Naive thymus-derived CD4-positive, alpha-beta T cell (primary cell): ENCODE data around the gene F13A1. TPM values are rescaled to one million over a fixed set of nuclear protein-coding genes. Genes with fewer than 3 reads are reported as not detected.

ENCODE experiments used
- ATAC-seq: fragments of 150-1000 bp; cut with Tn5 transposase; 2 replicates; pipeline ENCODE4 v1.10.0; 2021; ENCODE audit warnings: mild to moderate bottlenecking, moderate library complexity
- CTCF ChIA-PET: fragments of 350-600 bp; sonication (Branson Sonifier 250); formaldehyde crosslinking; loops from one replicate; lab custom pipeline; 2021; ENCODE audit warnings: antibody characterized with exemption; lab: Charles Lee
- POLR2A ChIA-PET: fragments of 350-600 bp; sonication (Branson Sonifier 250); formaldehyde crosslinking; loops from one replicate; lab custom pipeline; 2021; ENCODE audit warnings: antibody characterized with exemption, inconsistent platforms; lab: Charles Lee
- DNase-seq, 9 donors: peaks; one replicate each; pipeline versions ENCODE4 v3.0.0 to v3.0.0-alpha.2; 2020 to 2022; ENCODE audit warnings: mixed read lengths in 1 of 9
- H3K27ac ChIP-seq: one replicate; pipeline ENCODE4 v1.7.0; 2013; ENCODE audit warnings: mild to moderate bottlenecking, low read depth, low read length, moderate library complexity
- H3K27me3 ChIP-seq, 2 donors: one replicate each; pipeline ENCODE4 v1.7.0; 2013; ENCODE audit warnings: low read length in 2 of 2, mild to moderate bottlenecking in 2 of 2, moderate library complexity in 2 of 2; ENCODE audit not compliant: control insufficient read depth in 2 of 2, insufficient read depth in 2 of 2
- H3K36me3 ChIP-seq, 3 experiments: 1 replicate in 2 of 3; 2 replicates in 1 of 3; pipeline ENCODE4 v1.7.0; 2013; ENCODE audit warnings: low read length in 3 of 3, mild to moderate bottlenecking in 3 of 3, moderate library complexity in 1 of 3; ENCODE audit not compliant: insufficient read depth in 3 of 3, control insufficient read depth in 2 of 3
- H3K4me1 ChIP-seq, 2 donors: one replicate each; pipeline ENCODE4 v1.7.0; 2013; ENCODE audit warnings: low read length in 2 of 2, mild to moderate bottlenecking in 2 of 2, moderate library complexity in 1 of 2; ENCODE audit not compliant: control insufficient read depth in 2 of 2, insufficient read depth in 2 of 2
- H3K4me3 ChIP-seq: 2 replicates; pipeline ENCODE4 v1.7.0; 2013; ENCODE audit warnings: mild to moderate bottlenecking, low read length
- H3K9me3 ChIP-seq, 3 experiments: 1 replicate in 2 of 3; 2 replicates in 1 of 3; pipeline ENCODE4 v1.7.0; 2013; ENCODE audit warnings: low read length in 3 of 3; ENCODE audit not compliant: control insufficient read depth in 2 of 3
- H3K27ac Mint-ChIP-seq, 9 donors: one replicate each; pipeline ENCODE4 v1.8.0; 2020 to 2022; ENCODE audit warnings: mixed read lengths in 9 of 9, mild to moderate bottlenecking in 8 of 9, moderate library complexity in 5 of 9, inconsistent platforms in 2 of 9
- H3K27me3 Mint-ChIP-seq, 5 donors: one replicate each; pipeline ENCODE4 v1.8.0; 2021 to 2022; ENCODE audit warnings: mixed read lengths in 5 of 5, mild to moderate bottlenecking in 1 of 5
- H3K36me3 Mint-ChIP-seq, 5 donors: one replicate each; pipeline ENCODE4 v1.8.0; 2020 to 2022; ENCODE audit warnings: mixed read lengths in 5 of 5, mild to moderate bottlenecking in 3 of 5, inconsistent platforms in 1 of 5
- H3K4me1 Mint-ChIP-seq, 7 donors: one replicate each; pipeline ENCODE4 v1.8.0; 2020 to 2022; ENCODE audit warnings: mixed read lengths in 7 of 7, mild to moderate bottlenecking in 3 of 7, inconsistent platforms in 1 of 7
- H3K4me3 Mint-ChIP-seq, 10 donors: one replicate each; pipeline ENCODE4 v1.8.0; 2020 to 2022; ENCODE audit warnings: mild to moderate bottlenecking in 10 of 10, mixed read lengths in 10 of 10, moderate library complexity in 6 of 10, inconsistent platforms in 2 of 10
- H3K9me3 Mint-ChIP-seq, 11 donors: one replicate each; pipeline ENCODE4 v1.8.0; 2020 to 2022; ENCODE audit warnings: mixed read lengths in 11 of 11, mild to moderate bottlenecking in 4 of 11, inconsistent platforms in 1 of 11, moderate library complexity in 1 of 11
- intact Hi-C, 2 donors: fragments of 100-400 bp; cut with micrococcal nuclease; formaldehyde crosslinking; loops; one replicate each; pipeline ENCODE4 v1.15.1; 2023
- polyA plus RNA-seq, 2 donors: library from polyadenylated mRNA; unstranded; fragments of 300-500 nt; fragmentation: Illumina TruSeq; gene quantifications; one replicate each; pipeline ENCODE4 v1.2.3, GENCODE V29; 2021
- total RNA-seq, 6 experiments: library from RNA in 5 of 6; stranded (reverse) in 5 of 6; gene quantifications; 1 replicate in 5 of 6; 2 replicates in 1 of 6; pipeline ENCODE4 v1.2.3 and lab custom pipeline; 2021 to 2026

Gene F13A1
- total and polyA plus RNA-seq, 7 experiments from 2014 or later = 0.04 to 42.2 (median 3.0) TPM; not detected in 1

DNA sequence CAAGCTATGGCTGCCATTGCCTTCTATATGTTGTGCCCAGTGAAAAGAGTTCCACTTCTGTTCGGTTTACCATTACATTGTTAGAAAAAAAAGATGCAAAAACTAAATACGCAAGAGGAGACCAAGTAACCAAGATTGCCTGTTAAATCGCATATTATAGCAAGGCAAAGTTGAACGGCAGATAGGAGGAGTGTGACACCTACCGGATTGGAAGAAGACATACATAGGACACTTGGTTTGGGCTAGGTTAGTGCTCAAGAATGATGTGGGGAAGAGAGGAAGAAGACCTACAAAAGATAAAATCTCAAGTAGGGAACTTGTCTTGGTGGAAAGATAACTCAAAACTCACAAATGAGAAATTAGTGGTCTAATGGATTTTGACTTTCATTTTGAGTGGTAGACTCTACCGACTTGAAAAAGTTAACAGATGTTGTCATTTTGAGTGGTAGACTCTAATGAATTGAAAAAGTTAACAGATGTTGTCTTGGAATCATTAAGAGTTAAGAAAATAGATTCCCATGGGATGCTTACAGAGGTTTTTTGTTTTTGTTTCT lies 95.5 kb downstream of the F13A1 start:
- H3K4me1 Mint-ChIP-seq = no peaks in the 10 kb centered on the region
- H3K27ac ChIP-seq = no peak overlapping the region
- H3K4me1 ChIP-seq = no peaks in the 10 kb centered on the region
- H3K9me3 Mint-ChIP-seq = peaks cover 0 to 3% (median 0%) of the 10 kb centered on the region in 11 donors
- no peaks in the 10 kb centered on the region for H3K9me3 ChIP-seq
- intact Hi-C loops = loop anchor here in 1 of 2 donors (5.0 kb wide), 1 partner anchor 753 kb away; no protein-coding TSS in a partner anchor
- ChIA-PET POLR2A (no interaction called here), CTCF (no interaction called here)
- no peak for DNase-seq
- H3K36me3 Mint-ChIP-seq = peaks cover 0 to 5% (median 0%) of the 10 kb centered on the region in 5 donors
- no peak overlapping the region for H3K4me3 ChIP-seq
- no peak overlapping the region for H3K27ac Mint-ChIP-seq
- H3K4me3 Mint-ChIP-seq = no peak overlapping the region
- no peak for ATAC-seq
- H3K36me3 ChIP-seq = no peaks in the 10 kb centered on the region
- H3K27me3 ChIP-seq = peaks cover 0 to 3% of the 10 kb centered on the region in 2 donors
- peaks cover 4 to 58% (median 47%) of the 10 kb centered on the region in 5 donors for H3K27me3 Mint-ChIP-seq

DNA sequence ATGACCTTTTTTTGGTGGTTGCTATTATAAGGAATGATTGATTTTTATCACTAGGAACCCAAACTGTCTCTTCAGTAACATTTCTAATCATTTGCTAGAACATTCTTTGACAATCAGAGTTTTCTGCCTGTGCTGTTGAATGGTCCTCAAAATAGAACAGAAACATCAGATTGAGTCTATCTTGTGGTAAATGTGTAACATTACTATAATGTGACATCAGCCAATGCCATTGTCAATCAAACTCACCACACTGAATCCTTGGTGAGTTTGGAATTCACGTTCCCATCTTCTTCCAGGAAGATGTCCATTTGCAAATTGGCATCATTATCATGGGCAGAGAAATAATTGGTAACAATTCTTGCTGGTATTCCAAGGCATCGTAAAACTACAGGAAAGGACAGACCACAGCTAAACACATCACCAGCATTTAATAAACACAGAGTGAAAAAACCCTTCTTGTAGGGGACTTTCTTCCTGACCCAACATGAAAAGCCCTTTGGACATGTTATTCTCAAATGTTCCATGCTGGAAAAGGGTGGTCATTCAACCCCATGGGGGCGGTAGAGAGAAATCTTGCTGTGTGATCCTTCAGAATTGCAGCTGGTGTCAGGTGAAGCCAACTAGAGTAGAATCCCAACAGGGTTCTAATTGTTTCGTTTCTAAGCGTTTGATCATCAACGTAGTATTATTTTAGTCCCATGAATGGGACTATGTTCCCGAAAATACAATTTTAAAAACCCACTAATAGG lies 98.5 kb downstream of the F13A1 start:
- no peak for ATAC-seq
- H3K4me3 Mint-ChIP-seq = no peak overlapping the region
- H3K9me3 ChIP-seq = no peaks in the 10 kb centered on the region
- H3K27ac ChIP-seq = no peak overlapping the region
- ChIA-PET CTCF (interaction anchor here (1.1 kb wide), 1 partner anchor 25 kb away, joined by 4 read pairs; no protein-coding TSS in a partner anchor), POLR2A (no interaction called here)
- no peak overlapping the region for H3K4me3 ChIP-seq
- peaks cover 2 to 51% (median 45%) of the 10 kb centered on the region in 5 donors for H3K27me3 Mint-ChIP-seq
- H3K27ac Mint-ChIP-seq = no peak overlapping the region
- H3K36me3 ChIP-seq = no peaks in the 10 kb centered on the region
- H3K9me3 Mint-ChIP-seq = no peaks in the 10 kb centered on the region
- no peaks in the 10 kb centered on the region for H3K27me3 ChIP-seq
- DNase-seq = no peak
- H3K36me3 Mint-ChIP-seq = peaks cover 0 to 5% (median 0%) of the 10 kb centered on the region in 5 donors
- intact Hi-C loops = loop anchor here in 1 of 2 donors (5.0 kb wide), 1 partner anchor 750 kb away; no protein-coding TSS in a partner anchor
- no peaks in the 10 kb centered on the region for H3K4me1 ChIP-seq
- H3K4me1 Mint-ChIP-seq = no peaks in the 10 kb centered on the region

DNA sequence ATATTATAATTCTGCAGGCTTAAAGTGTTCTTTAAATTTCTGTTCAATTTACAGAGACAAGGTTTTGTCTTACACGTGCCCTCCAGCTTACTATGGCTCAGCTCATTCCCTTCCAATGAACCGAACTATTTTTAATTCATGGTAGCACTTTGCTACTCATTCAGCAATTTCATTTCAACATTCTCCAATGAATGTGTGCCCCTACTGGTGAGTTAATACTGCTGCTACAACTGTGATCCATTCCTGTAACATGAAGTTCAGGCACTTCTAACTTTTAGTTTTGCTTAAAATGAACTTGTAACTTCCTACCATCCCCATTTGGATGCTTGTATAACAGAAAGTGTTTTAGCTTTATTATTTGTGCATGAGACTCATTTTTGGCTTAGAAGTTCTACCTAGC lies 99.7 kb downstream of the F13A1 start:
- Histone ChIP-seq H3K9me3 (no peaks in the 10 kb centered on the region), H3K27me3 (no peaks in the 10 kb centered on the region), H3K27ac (no peak overlapping the region), H3K4me1 (no peaks in the 10 kb centered on the region), H3K4me3 (no peak overlapping the region), H3K36me3 (no peaks in the 10 kb centered on the region)
- H3K4me1 Mint-ChIP-seq = no peaks in the 10 kb centered on the region
- ATAC-seq = no peak
- intact Hi-C loops = loop anchor here in 1 of 2 donors (5.0 kb wide), 1 partner anchor 748 kb away; no protein-coding TSS in a partner anchor
- POLR2A ChIA-PET = no interaction called here
- peaks cover 2 to 39% (median 36%) of the 10 kb centered on the region in 5 donors for H3K27me3 Mint-ChIP-seq
- CTCF ChIA-PET = interaction anchor here (1.1 kb wide), 1 partner anchor 23 kb away, joined by 4 read pairs; no protein-coding TSS in a partner anchor
- H3K36me3 Mint-ChIP-seq = no peaks in the 10 kb centered on the region
- H3K27ac Mint-ChIP-seq = no peak overlapping the region
- no peaks in the 10 kb centered on the region for H3K9me3 Mint-ChIP-seq
- DNase-seq = no peak
- H3K4me3 Mint-ChIP-seq = no peak overlapping the region

GRCh38 chr6:6219716-6220115 lies 100.7 kb downstream of the F13A1 start:
- peaks cover 2 to 31% (median 27%) of the 10 kb centered on the region in 5 donors for H3K27me3 Mint-ChIP-seq
- H3K27ac Mint-ChIP-seq = peak overlapping the region in 1 of 9 donors; percentile 37
- Histone ChIP-seq H3K4me3 (no peak overlapping the region), H3K27me3 (no peaks in the 10 kb centered on the region), H3K4me1 (no peaks in the 10 kb centered on the region), H3K36me3 (no peaks in the 10 kb centered on the region), H3K9me3 (no peaks in the 10 kb centered on the region), H3K27ac (no peak overlapping the region)
- no peaks in the 10 kb centered on the region for H3K36me3 Mint-ChIP-seq
- ATAC-seq = no peak
- no peak overlapping the region for H3K4me3 Mint-ChIP-seq
- intact Hi-C loops = loop anchor here in 1 of 2 donors (5.0 kb wide), 1 partner anchor 747 kb away; no protein-coding TSS in a partner anchor
- H3K9me3 Mint-ChIP-seq = no peaks in the 10 kb centered on the region
- CTCF ChIA-PET = interaction anchor here (0.6 kb wide), 1 partner anchor 118 kb away, joined by 3 read pairs; no protein-coding TSS in a partner anchor
- no peak for DNase-seq
- POLR2A ChIA-PET = no interaction called here
- H3K4me1 Mint-ChIP-seq = no peaks in the 10 kb centered on the region

DNA sequence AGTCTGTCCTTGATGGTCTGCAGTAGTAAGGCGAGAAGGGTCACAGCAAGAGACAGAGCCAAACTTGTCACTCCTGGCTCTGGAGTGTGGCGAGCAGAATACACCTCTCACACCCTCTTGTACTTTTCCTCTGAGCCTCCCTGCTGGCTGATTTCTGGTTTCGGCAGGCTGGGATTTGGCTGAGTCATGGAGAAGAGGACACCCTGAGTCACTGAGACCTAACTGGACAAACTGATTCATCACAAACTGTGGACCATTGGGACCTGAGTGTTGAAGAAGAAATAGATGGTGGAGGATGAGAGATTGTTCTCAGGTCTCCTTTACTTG lies 101.7 kb downstream of the F13A1 start:
- Mint-ChIP-seq H3K27me3 (peaks cover 2 to 27% (median 21%) of the 10 kb centered on the region in 5 donors), H3K36me3 (no peaks in the 10 kb centered on the region), H3K9me3 (no peaks in the 10 kb centered on the region), H3K4me3 (no peak overlapping the region), H3K27ac (peak overlapping the region in 1 of 9 donors; percentile 24), H3K4me1 (no peaks in the 10 kb centered on the region)
- no peaks in the 10 kb centered on the region for H3K9me3 ChIP-seq
- H3K36me3 ChIP-seq = no peaks in the 10 kb centered on the region
- POLR2A ChIA-PET = no interaction called here
- intact Hi-C loops = no loop called here
- no peak overlapping the region for H3K27ac ChIP-seq
- H3K4me1 ChIP-seq = no peaks in the 10 kb centered on the region
- ATAC-seq (no peak), DNase-seq (no peak)
- H3K27me3 ChIP-seq = no peaks in the 10 kb centered on the region
- CTCF ChIA-PET = no interaction called here
- H3K4me3 ChIP-seq = no peak overlapping the region

DNA sequence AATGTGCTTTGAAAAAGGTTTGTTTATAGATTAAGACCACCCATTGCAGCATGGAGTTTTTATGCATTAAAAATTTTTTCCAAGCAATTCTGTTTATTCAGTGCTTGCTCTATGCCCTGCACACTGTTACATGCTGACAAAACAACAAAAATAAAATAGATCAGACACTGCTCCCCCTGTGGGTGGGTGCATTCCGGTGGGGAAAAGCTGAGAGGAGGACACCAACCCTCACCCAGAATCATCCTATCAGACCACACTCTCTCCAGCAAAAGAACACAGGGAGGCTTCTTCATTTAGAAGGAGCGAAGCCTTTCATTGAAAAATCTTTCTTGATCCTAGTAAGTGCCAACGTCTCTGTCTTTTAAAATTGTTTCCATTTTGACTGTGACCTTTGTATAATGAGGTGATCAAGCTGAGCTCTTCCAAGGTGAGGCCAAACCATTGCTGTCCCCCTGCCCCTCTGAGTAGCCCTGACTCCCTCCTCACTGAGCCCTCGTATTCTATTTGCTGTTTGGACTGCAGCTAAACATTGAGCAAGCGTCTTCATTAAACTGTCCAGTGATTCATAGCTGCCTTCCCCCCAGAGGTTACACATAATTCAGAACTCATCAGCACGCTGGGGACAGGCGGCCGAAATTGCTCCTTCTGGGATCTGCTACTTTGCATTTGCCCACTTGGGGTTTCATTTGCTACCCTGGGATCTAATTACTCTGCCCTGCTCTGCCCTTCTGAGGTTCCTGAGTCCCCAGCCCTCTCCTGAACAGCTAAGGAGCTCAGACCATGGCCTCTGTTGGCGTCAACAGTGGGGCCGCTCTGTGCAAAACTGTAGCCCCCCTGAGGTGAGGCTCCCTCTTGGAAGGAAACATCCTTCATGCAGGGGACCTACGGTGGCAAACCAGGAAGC lies 102.4 kb downstream of the F13A1 start:
- Mint-ChIP-seq H3K27me3 (peaks cover 2 to 24% (median 19%) of the 10 kb centered on the region in 5 donors), H3K4me1 (no peaks in the 10 kb centered on the region), H3K9me3 (no peaks in the 10 kb centered on the region), H3K27ac (no peak overlapping the region), H3K4me3 (no peak overlapping the region), H3K36me3 (no peaks in the 10 kb centered on the region)
- Histone ChIP-seq H3K4me1 (no peaks in the 10 kb centered on the region), H3K27me3 (no peaks in the 10 kb centered on the region), H3K36me3 (no peaks in the 10 kb centered on the region), H3K4me3 (no peak overlapping the region), H3K9me3 (no peaks in the 10 kb centered on the region), H3K27ac (no peak overlapping the region)
- DNase-seq (no peak), ATAC-seq (no peak)
- intact Hi-C loops = no loop called here
- ChIA-PET CTCF (no interaction called here), POLR2A (no interaction called here)
